ENCODE measurements around the gene L3MBTL4. TPM values are rescaled to one million over a fixed set of nuclear protein-coding genes. Genes with fewer than 3 reads are reported as not detected.

The L3MBTL4 gene
- total RNA-seq, 2 donors from 2014 or later, result 0.27 to 5.3 TPM

- ATAC-seq (ENCODE audit: insufficient number of reproducible peaks, low FRiP score, low read depth) (no peak), DNase-seq (ENCODE audit: low spot score) (no peak)
- no peaks in the 10 kb centered on the region for H3K4me1 ChIP-seq (ENCODE audit: control insufficient read depth in 1 of 2, low read depth in 2 of 2)
- no peak overlapping the region for H3K4me3 ChIP-seq
- H3K27ac ChIP-seq, result no peak overlapping the region
- H3K36me3 ChIP-seq, result no peaks in the 10 kb centered on the region
- no peaks in the 10 kb centered on the region for H3K9me3 ChIP-seq
- no peak for TF ChIP-seq CTCF (IDR thresholded peaks at IDR 0.05)
- H3K27me3 ChIP-seq (replicated peaks; ENCODE audit: insufficient read depth), result no peaks in the 10 kb centered on the region
Observed at GRCh38 chr18:6111726-6112125, 303.0 kb downstream of the L3MBTL4 start.

- H3K27ac ChIP-seq, result no peak overlapping the region
- no peaks in the 10 kb centered on the region for H3K36me3 ChIP-seq
- DNase-seq (ENCODE audit: low spot score) (no peak), ATAC-seq (ENCODE audit: insufficient number of reproducible peaks, low FRiP score, low read depth) (no peak)
- no peak overlapping the region for H3K4me3 ChIP-seq
- no peaks in the 10 kb centered on the region for H3K27me3 ChIP-seq (replicated peaks; ENCODE audit: insufficient read depth)
- TF ChIP-seq CTCF (IDR thresholded peaks at IDR 0.05), result no peak
- no peaks in the 10 kb centered on the region for H3K4me1 ChIP-seq (ENCODE audit: control insufficient read depth in 1 of 2, low read depth in 2 of 2)
- no peaks in the 10 kb centered on the region for H3K9me3 ChIP-seq
Observed at GRCh38 chr18:6109743-6110142, 305.0 kb downstream of the L3MBTL4 start.

- ATAC-seq (ENCODE audit: insufficient number of reproducible peaks, low FRiP score, low read depth), result no peak
- no peaks in the 10 kb centered on the region for H3K27me3 ChIP-seq (replicated peaks; ENCODE audit: insufficient read depth)
- TF ChIP-seq CTCF (IDR thresholded peaks at IDR 0.05), result no peak
Observed at GRCh38 chr18:6107794-6108193, 306.9 kb downstream of the L3MBTL4 start.

GRCh38 chr18:6106091-6106685, 308.5 kb downstream of the L3MBTL4 start:
- Histone ChIP-seq H3K27ac (no peak overlapping the region), H3K36me3 (no peaks in the 10 kb centered on the region), H3K4me3 (no peak overlapping the region), H3K4me1 (ENCODE audit: control insufficient read depth in 1 of 2, low read depth in 2 of 2) (no peaks in the 10 kb centered on the region), H3K9me3 (no peaks in the 10 kb centered on the region), H3K27me3 (replicated peaks; ENCODE audit: insufficient read depth) (no peaks in the 10 kb centered on the region)
- ATAC-seq (ENCODE audit: insufficient number of reproducible peaks, low FRiP score, low read depth) (no peak), DNase-seq (ENCODE audit: low spot score) (no peak)
- TF ChIP-seq CTCF (IDR thresholded peaks at IDR 0.05), result no peak

More at GRCh38 chr18:6107794-6108193, 306.9 kb downstream of the L3MBTL4 start:
- no peaks in the 10 kb centered on the region for H3K4me1 ChIP-seq (ENCODE audit: control insufficient read depth in 1 of 2, low read depth in 2 of 2)
- H3K27ac ChIP-seq, result no peak overlapping the region
- no peak for DNase-seq (ENCODE audit: low spot score)
- H3K4me3 ChIP-seq, result no peak overlapping the region
- H3K36me3 ChIP-seq, result no peaks in the 10 kb centered on the region
- H3K9me3 ChIP-seq, result no peaks in the 10 kb centered on the region

- no peaks in the 10 kb centered on the region for H3K36me3 ChIP-seq
- no peaks in the 10 kb centered on the region for H3K9me3 ChIP-seq
- no peak overlapping the region for H3K27ac ChIP-seq
- no peaks in the 10 kb centered on the region for H3K27me3 ChIP-seq (replicated peaks; ENCODE audit: insufficient read depth)
- DNase-seq (ENCODE audit: low spot score), result no peak
- H3K4me3 ChIP-seq, result no peak overlapping the region
- H3K4me1 ChIP-seq (ENCODE audit: control insufficient read depth in 1 of 2, low read depth in 2 of 2), result no peaks in the 10 kb centered on the region
- no peak for ATAC-seq (ENCODE audit: insufficient number of reproducible peaks, low FRiP score, low read depth)
- TF ChIP-seq CTCF (IDR thresholded peaks at IDR 0.05), result no peak
Observed at GRCh38 chr18:6103741-6104140, 311.0 kb downstream of the L3MBTL4 start.
